Fibroblast of gingiva (primary cell): ENCODE measurements around the gene DPYSL5.
A peak's percentile ranks its signal among the peaks of the same experiment; 100 is the strongest.
"Not testable (repeated sequence)": the region's sequence is repeated elsewhere in the genome, so short reads cannot be mapped to it uniquely, and the experiment has no call there.

Experiments used
- DNase-seq: peaks from one replicate; pipeline ENCODE4 v3.0.0-alpha.2; 2011; ENCODE audit warnings: low read depth

The DPYSL5 gene

DNA sequence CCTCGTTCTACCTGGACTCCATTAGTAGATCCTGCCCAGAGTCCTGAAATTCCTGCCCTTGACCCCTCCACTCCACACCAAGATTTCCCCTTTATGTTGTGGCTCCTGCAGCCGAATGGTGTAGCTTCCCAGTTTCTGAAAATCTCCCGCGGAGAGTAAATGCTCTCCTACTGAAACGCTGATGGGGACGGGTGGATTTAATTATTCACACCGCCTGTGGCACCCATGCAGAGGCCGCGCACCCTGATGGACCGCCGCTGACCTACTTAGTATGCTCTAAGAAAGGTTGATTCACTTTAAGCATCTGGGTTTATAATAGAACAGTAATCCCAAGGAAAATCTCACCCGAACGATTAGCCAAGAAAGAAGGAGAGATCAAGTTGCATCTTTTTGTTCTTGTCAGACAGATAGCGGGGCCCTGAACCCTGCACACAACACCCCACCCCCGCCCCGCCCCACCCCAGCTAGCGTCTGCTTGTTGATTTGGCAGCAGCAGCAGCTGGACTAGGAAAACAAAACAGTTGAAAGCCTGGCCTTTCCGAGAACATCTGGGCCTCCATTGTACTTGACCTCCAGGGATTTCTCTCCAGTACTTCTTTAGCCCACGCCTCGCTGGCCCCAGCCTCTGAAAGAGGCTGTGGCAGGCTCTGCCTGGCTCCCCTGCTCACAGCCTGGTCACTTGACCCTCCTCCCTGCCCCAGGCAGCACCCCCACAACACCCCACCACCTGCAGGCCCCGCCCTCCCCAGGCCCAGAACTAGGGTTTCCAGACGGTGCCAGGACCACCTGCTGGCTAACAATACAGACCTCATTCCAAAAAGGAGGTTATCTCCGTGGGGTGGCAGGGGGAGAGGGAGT lies 53.6 kb downstream of the DPYSL5 start:
- no peak for DNase-seq

DNA sequence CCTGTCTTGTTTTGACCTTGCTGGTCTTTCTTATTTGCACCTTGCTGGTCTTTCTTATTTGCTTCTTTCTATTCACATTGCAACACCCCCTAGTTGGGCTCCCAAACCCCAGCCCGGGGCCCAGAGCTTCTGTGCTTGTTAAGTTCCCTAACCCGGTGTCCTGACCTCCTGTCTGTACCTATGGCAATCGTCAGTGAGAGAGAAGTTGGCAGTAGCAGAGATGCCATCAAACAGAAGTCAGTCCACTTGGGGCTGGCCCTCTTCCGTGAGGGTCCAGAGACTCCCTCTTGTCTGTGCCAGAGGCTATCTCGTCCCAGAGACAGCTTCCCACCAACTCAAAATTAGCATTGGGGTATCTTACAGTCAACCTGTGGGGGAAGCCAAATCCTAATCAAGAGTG lies 55.7 kb downstream of the DPYSL5 start:
- no peak for DNase-seq

DNA sequence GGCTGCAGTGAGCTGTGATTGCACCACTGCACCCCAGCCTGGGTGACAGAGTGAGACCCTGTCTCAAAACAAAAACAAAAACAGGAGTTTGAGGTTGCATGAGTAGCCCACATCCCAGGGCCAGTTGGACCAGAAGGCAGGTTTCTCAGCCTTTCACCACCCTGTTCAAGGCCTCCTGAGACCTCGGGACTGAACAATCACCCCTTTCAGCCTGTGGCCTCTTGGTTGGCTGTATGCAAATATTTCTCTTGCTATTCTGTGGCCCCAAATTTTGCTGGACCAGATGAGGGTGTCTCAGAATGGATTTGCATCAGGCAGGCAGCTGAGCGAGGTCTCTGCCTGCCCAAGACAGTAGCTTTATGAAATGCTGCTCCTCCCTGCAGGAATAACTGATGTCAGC lies 56.9 kb downstream of the DPYSL5 start:
- DNase-seq, result no peak

DNA sequence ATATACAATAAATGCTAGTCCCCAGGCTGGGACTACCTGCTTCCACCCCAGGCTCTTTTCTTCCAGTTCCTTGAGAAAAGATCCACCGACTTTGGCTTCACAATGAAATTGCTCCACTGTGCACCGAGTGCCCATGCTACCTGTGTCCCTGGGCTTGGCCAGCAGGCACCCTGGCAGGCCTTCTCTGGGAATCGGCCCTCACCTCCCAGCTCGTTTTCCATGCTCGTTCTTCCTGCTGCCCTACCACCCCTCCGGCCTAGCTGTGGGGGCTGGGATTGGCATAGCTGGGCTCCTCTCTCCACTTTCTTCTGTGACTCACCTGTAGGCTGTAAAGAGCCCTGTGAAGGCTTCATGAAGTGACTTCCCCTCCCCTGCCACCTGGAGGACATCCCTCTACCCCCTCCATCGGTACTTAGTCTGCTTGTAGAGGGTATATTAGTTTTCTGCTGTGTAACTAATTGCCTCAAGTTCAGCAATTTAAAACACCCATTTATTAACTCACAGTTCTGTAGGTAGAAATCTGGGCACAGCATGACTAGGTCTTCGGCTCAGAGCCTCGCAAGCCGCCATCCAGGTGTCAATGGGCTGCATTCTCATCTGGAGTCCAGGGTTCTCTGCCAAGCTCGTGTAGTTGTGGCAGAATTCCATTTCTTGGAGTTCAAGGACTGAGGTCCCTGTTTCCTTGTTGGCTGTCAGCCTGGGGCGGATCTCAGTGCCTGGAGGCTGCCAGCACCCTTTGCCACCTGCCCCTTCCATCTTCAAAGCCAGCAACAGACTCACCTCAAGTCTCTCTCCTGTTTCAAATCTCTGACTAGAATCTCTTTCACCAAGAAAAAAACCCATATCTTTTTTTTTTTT lies 57.6 kb downstream of the DPYSL5 start:
- DNase-seq, result no peak

DNA sequence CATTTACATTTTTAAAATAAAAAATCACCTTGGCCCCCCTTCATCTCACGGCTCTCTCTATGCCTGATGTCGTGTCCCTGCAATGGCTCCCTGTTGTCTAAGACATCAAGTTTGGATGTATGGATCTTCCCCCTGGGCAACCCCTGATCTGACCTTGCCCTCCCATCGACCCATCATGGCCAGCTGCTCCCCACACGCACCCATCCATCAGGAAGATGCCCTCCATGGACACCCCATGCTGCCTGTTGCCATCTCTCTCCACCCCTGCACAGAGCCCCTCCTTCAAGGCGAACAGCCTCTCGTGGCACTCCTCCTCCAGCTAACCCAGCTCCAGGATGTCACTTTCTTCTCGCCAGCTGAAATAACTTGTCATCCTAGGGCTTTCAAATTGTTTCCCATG lies 59.5 kb downstream of the DPYSL5 start:
- DNase-seq, result no peak

DNA sequence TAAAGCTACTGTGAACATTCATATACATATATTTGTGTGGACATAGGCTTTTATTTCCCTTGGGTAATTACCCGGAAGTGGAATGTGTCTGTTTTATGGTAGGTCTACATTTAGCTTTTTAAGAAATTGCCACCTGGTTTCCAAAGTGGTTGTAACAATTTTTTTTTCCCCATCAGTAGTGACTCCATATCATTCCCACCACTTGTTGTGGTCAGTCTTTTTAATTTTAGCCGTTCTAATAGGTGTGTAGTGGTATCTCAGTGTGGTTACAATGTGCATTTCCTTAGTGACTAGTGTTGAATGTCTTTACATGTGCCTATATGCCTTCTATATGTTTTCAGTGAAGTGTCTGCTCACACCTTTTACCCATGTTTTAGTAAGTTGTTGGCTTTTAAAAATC lies 62.2 kb downstream of the DPYSL5 start:
- no peak for DNase-seq

DNA sequence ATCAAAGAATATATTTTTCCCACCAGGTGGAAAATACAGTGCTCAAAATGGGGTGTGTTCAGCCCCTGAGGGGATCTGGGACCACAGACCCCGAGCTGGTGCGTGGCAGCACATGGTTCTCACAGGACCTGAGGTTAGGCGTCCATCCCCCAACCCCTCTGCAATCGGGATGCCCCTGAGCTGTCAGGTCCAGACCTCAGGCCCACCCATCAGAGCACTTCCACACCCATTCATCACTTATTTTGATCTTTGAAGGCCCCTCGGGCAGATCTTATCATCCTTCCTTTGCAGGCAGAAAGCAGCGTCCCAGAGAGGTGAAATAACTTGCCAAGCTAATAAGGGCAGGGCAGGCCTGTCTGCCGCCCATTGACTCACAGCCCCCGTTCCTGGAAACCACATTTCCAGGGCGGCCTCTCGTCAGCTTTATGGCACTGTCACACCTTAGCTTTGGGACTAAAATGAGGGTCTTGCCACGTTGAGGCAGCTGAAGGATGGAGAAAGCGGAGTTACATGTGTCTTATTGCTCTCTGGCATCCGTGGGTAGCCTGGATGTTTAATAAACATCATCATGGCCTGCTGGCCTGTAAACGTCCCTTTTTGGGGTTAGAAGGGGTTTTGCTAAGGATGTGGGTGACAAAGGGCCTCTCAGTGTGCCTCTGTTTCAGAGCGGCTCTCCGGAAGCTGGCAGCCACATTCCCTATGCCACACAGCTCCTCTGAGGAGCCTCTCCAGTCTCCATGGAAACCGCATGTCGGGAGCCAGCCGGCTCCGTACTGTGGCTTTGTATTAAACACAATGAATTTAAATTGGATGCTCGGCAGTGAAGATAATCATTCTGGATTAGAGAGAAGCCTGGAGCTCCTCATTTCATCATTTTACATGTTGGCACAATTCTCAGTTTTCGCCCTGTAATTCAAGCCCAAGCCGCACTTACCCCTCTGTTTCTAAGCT lies 64.3 kb downstream of the DPYSL5 start:
- peak; percentile 15 for DNase-seq

DNA sequence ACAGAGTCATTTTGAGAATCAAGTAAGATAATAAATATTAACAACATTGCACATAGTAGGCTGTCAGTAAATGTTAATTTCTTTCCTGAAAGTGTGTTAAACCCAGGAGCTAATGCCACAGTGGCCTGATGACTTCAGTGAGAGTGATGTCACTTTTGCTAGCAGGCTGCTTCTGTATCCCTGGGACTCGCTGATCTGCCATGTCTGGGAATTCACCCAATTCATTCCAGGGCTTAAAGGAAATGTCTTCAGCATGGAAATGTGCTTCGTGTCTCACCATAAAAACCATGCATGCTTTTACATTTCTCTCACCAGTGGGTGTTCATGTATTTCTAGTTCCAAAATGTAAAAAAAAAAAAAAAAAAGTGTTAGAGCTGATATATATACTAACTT lies 65.7 kb downstream of the DPYSL5 start:
- DNase-seq, result peak; percentile 13

DNA sequence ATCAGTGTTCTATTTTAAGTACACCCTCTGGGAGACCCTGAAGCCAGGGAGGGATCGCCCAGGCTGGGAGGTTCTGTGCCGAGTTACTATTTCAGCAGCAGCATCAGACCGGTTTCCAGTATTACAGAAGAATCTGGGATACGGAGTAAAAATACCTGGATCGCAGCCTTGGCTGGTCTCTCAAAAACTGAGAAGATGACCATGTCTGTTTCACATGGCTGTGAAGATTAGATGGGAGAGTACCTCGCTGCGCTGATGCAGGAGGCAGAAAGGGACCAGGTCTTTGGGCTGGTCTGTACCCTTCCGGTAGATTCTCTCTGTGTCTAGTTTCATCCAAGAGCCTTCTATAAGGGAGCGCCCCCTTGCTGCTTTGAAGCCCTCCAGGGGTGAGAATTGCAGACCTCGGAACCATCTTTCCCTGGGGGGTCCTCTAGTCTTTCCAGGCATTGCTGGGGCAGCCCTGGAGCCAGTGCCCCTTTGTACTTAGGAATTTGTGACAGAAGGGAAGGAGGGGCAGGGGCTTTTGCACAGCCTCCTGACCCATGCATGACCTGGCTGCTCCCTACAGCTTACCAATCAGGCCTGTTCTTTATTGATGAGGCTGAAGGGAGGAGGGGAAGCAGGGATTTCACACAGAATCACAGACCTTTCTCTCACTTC lies 66.2 kb downstream of the DPYSL5 start:
- DNase-seq, result no peak

DNA sequence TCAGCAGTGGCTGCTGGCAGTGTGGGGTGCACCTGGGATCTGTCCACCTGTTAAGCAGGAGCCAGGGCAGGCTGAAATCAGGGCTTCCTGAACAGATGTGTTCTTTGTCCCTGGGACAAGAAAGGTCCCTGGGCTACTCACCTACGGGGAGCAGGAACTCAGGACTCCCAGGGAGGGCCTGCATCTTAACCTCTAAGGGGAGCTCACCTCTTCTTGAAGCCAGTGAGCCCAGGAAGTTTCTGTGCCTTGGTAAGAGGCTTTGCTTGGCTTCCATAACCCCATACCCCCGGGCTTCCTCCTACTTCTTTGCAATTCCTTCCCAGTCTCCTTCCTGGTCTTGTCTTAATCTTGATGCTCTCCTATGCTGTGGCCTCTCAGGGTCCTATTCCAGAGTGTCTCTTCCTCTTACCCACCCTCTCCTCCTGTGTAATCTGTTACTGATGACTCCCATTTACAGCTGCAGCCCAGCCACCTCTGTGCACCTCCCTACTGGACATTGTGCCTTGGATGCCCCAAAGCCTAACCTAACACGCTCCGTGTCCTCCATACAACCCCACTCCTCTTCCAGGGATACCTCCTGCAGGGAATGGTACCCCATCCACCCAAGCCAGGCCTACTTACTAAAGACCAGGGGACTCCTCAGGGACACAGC lies 66.9 kb downstream of the DPYSL5 start:
- DNase-seq, result no peak

DNA sequence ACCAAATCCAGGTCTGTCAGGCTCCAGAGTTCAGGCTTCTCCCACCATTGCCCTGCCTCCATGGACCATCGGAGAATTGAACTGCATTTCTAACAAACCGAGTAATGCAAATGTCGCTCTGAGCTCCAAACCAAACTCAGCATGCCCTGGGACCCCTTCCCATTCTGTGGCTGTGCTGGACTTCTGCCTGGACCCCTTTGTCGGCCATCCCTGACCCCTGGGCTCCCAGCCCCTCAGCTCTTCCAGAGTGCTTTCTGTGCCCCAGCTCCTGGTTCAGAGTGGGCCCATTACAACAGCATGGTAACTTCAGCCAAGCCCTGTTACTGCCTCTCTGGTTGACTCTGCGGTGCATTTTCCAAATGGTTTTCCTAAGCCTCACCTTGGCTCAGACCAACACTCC lies 67.4 kb downstream of the DPYSL5 start:
- no peak for DNase-seq

DNA sequence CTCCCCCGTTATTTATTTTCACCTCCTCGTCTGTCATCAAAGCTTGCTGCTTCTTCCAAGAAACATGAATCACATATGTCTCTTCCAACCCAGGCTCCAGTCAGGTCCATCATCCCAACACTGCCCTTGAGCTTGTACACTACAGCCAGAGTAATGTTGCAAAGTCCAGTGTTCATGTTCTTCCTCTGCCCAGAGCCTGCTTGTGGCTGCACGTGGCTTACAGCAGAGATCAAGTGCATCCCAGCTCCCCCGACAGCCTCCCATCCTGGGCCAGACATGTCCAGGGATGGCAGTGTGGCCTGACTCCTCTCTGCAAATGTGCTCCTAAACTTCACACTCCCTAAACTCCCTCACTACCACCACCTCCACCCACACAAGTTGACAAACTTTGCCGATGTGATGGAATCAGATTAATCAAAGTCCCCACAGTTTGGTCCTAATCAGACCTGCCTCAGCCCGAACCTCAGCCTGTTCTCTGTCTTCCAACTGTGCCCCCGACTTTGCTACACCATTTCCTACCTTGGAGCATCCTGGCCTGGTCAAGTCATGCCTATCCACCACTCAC lies 68.3 kb downstream of the DPYSL5 start:
- DNase-seq, result no peak

DNA sequence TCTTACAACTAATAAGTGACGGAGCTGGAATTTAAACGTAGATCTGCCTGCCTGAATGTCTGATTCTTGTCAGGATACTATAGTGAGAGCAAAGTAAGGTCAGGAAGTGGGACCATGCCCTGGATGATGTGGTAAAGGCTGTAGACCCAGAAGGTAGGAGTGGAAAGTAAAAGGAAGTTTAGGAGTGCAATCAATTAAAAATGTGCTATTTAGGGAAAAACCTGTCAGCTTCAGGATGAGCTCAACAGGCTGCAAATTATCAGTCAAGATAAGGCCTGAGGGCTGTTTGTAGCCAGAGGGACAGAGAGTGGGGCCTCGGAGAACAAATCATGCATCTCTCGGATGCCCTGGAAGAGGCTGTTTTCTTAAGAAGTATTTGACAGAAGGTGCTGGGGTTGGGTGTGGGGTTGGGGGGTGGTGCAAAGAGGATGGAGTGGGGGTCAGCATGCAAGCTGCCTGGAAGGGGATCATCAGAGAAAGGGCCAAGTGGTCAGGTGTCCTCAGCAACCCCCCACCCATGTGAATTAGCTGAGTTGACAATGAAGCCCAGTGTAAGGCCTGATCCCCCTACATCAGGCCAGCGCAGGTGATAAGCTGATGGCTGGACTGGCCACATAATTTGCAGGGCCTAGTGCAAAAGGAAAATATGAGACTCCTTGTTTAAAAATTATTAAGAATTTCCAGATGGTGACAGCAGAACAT lies 69.4 kb downstream of the DPYSL5 start:
- no peak for DNase-seq

DNA sequence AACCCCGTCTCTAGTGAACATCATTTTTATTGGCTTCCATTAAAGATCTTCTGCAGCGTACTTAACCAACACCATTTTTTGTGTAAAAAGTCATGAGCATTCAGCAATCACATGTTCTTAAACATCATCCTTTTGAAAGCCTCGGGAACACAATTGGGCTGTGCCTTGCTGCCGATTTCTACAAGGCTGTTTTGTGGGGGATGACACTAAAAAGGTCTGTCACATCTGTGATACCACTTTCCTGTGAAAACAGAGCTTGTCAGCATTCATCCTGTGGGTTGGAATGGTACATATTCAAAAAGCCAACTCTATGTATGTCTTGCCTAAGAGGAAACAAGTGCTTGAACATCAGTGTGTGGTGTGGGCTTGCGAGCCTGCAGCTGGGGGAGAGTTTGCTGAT lies 73.4 kb downstream of the DPYSL5 start:
- no peak for DNase-seq

DNA sequence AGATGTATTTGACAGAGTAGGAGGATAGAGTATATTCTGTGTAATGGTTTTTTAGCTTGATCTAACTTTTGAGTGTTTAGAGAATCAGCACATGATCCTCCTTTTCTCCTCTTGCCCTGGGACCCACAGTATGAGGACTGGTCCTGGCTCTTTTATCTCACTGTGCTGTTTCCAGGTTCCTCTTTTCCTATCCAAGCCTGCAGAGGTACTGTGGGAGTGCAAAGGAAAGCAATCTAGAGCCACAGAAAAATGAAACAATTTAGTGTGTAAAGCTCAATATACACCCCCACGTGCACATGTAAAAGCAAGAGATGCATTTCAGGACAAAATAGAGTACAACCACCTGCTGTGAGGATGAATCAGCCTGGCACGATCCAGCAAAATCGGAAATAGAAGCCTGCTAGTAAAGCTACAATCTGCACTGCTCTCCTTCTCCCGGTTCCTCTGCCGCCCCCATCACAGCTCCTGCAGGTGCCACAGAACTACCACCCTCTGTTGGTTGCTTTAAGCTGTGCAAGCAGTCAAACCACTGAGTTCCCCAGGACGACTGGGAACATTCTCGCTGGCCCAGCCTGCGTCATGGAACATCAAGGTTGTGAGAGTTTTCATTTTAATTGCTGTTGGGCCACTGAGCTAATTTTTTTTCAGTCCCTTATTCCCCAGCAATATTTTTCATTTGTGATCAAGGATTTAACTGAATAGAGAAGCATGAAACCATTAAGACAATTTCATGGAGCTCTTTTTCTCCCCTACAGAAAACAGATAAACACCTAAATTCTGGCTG lies 74.7 kb downstream of the DPYSL5 start:
- DNase-seq, result no peak

DNA sequence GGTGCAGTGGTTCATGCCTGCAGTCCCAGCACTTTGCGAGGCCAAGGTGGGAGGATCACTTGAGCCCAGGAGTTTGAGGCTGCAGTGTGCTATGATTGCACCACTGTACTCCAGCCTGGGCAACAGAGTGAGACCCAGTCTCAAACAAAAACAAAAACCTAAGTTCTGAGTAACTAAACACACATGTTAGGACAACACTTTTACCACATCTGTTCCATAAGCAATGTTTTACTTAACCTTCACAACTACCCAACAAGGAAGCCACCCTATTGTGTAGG lies 75.2 kb downstream of the DPYSL5 start:
- not testable (repeated sequence) for DNase-seq

DNA sequence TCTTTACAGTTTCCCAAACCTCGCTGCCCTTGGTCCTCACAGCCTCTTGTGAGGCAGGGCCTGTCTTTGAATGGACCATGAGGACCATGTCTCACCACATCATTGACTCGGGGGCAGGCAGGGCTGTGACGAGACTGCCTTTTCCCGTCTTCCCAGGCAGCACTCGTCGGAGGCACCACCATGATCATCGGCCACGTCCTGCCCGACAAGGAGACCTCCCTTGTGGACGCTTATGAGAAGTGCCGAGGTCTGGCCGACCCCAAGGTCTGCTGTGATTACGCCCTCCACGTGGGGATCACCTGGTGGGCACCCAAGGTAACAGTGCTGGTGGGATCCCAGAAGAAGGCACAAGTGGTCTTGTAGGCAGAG lies 76.8 kb downstream of the DPYSL5 start:
- DNase-seq, result no peak

DNA sequence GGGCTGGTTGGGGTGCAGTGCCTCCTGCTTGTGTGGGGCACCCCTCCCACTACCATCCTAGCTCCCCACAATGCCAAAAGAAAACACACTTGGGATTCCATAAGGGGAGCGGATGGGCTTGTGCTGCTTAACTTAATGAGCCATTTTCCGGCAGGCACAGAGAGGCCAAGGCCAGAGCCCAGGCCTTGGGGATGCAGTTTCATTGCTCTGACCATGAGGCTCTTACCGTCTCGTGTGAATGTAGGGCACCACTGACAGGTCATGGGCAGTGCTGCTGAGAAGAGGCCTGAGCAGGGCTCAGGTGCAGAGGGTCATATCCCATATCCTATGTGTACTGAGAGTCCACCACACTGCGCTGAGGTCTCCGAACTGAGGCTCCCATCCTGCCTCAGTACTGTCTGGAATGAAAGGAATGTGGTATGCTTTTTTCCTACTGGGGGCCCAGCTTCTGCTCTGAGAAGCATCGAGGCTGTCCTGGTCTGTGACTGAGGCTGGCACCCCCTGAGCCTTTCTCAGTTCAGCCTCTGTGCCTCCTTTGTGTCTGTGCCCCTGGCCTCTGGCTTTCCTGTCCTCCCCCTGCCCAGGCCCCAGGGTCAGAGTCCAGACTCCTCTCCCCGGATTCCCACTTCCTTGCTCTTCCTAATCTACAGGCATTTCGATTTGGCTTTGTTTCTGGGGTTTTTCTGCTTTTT lies 77.3 kb downstream of the DPYSL5 start:
- no peak for DNase-seq

DNA sequence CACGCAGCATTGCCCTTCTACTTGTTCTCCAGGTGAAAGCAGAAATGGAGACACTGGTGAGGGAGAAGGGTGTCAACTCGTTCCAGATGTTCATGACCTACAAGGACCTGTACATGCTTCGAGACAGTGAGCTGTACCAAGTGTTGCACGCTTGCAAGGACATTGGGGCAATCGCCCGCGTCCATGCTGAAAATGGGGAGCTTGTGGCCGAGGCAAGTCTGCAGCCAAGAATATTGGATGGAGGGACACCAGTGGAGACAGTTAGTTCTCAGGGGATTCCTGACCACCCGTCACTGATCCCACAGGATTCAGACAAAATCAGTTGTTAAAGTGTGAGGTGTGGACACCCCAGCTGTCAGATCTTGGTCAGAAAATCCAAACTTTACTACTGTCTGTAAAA lies 79.3 kb downstream of the DPYSL5 start:
- no peak for DNase-seq
